Measurements from ENCODE around the gene HECW1. TPM values are rescaled to one million over a fixed set of nuclear protein-coding genes. Genes with fewer than 3 reads are reported as not detected.

Gene HECW1
- total and polyA plus RNA-seq, 2 donors (not counting 1 experiment from before 2014, with no cell fraction given), result not detected

DNA sequence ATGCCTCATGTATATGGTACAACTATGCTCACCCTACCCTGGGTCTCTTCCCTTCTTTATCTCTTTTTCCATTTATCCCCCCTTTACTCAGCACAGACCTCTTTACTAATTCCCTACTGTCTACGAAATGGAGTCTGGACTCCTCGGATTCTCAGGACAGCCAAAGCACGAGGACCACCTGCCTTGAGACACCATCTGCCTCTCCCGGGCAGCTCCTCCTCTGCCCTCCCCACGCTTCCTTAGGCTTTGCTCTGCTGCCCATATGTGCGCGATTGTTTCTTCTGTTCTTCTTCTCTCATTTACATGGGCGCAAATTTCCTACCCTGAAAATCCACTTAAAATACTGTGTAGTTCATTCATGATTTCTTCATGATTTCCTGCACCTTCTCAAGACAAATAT lies 407.8 kb downstream of the HECW1 start:
- H3K36me3 ChIP-seq (replicated peaks in 1 of 2; ENCODE audit: control extremely low read depth in 1 of 2, control insufficient read depth in 1 of 2, extremely low read depth in 1 of 2, insufficient read depth in 2 of 2, low read length in 1 of 2), result no peaks in the 10 kb centered on the region
- no peak overlapping the region for H3K9ac ChIP-seq (ENCODE audit: low read length)
- H3K4me1 ChIP-seq (ENCODE audit: control insufficient read depth in 2 of 2, insufficient read depth in 2 of 2, low read length in 2 of 2), result no peaks in the 10 kb centered on the region
- no peaks in the 10 kb centered on the region for H4K20me1 ChIP-seq (ENCODE audit: control insufficient read depth, insufficient read depth, low read length, poor library complexity, severe bottlenecking)
- ChIA-PET POLR2A (no interaction called here), CTCF (no interaction called here)
- no peak overlapping the region for H2AFZ ChIP-seq (ENCODE audit: insufficient read depth, low read depth, low read length, poor library complexity, severe bottlenecking)
- H3K9me3 ChIP-seq (ENCODE audit: control extremely low read depth in 1 of 3, control insufficient read depth in 2 of 3, insufficient read depth in 1 of 3, low read length in 2 of 3), result no peaks in the 10 kb centered on the region
- no peak overlapping the region for H3K27ac Mint-ChIP-seq
- ATAC-seq (ENCODE audit: low read depth) (no peak), DNase-seq (no peak)
- no peak for TF ChIP-seq EZH2 (IDR thresholded peaks at IDR 0.05; ENCODE audit: borderline replicate concordance, insufficient read depth, low read depth, low read length, poor library complexity, severe bottlenecking)
- no peak overlapping the region for H3K4me3 ChIP-seq (ENCODE audit: control extremely low read depth in 1 of 5, extremely low read depth in 1 of 5, insufficient read depth in 1 of 5, low read depth in 2 of 5, low read length in 4 of 5)
- H3K79me2 ChIP-seq (ENCODE audit: control insufficient read depth, insufficient read depth, low read length), result no peaks in the 10 kb centered on the region
- no peak overlapping the region for H3K27ac ChIP-seq (ENCODE audit: low read length in 2 of 2)
- no peaks in the 10 kb centered on the region for H3K9me3 Mint-ChIP-seq (ENCODE audit: insufficient read depth)
- H3K4me1 Mint-ChIP-seq, result no peaks in the 10 kb centered on the region
- H3K27me3 Mint-ChIP-seq, result peaks cover 7% of the 10 kb centered on the region
- intact Hi-C loops (cut with micrococcal nuclease), result no loop called here
- no peak overlapping the region for H3K4me3 Mint-ChIP-seq
- H3K27me3 ChIP-seq (replicated peaks in 1 of 4; ENCODE audit: control extremely low read depth in 1 of 4, control insufficient read depth in 3 of 4, insufficient read depth in 4 of 4, low read length in 3 of 4), result peaks cover 0 to 2% (median 0%) of the 10 kb centered on the region in 4 experiments
- H3K4me2 ChIP-seq (replicated peaks; ENCODE audit: low read depth, low read length, poor library complexity, severe bottlenecking), result no peak overlapping the region
- 90% methylated on average over 7 of the region's 8 CpGs for WGBS (ENCODE audit: insufficient coverage)

DNA sequence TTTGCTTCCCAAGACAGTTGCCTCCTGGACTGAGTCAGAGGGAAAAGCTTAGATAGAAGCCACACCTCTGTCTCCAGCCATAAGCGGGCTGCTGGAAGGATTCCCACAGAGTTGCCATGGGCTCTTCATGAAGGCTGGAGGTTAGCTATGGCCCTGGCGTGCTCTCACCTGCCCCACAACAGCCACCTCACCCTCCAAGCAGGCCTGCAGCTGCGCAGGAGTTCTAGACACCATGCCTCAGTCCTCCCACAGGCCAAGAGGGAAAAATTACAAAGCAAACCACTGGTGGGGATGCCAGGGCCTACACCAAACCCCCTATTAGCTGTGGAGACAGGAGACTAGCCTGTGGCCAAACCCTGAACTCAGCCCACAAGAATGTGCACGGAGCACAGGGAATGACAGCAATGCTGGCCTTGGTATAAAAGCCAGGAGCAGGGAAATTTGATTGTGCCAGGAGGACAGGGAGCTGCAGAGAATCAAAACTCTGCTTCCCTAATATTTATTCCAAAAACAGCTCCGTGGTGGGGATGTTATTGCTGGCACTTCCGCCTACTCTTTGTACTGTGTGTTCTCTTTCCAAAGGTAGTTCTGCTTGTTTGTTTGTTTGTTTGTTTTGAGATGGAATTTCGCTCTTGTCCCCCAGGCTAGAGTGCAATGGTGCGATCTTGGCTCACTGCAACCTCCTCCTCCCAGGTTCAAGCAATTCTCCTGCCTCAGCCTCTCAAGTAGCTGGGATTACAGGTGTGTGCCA lies 410.1 kb downstream of the HECW1 start:
- Mint-ChIP-seq H3K4me3 (no peak overlapping the region), H3K4me1 (no peaks in the 10 kb centered on the region), H3K27ac (no peak overlapping the region), H3K9me3 (ENCODE audit: insufficient read depth) (no peaks in the 10 kb centered on the region), H3K27me3 (peaks cover 4% of the 10 kb centered on the region)
- Histone ChIP-seq H3K27me3 (replicated peaks in 1 of 4; ENCODE audit: control extremely low read depth in 1 of 4, control insufficient read depth in 3 of 4, insufficient read depth in 4 of 4, low read length in 3 of 4) (no peaks in the 10 kb centered on the region), H3K79me2 (ENCODE audit: control insufficient read depth, insufficient read depth, low read length) (no peaks in the 10 kb centered on the region), H3K9ac (ENCODE audit: low read length) (no peak overlapping the region), H3K4me1 (ENCODE audit: control insufficient read depth in 2 of 2, insufficient read depth in 2 of 2, low read length in 2 of 2) (no peaks in the 10 kb centered on the region), H2AFZ (ENCODE audit: insufficient read depth, low read depth, low read length, poor library complexity, severe bottlenecking) (no peak overlapping the region), H3K36me3 (replicated peaks in 1 of 2; ENCODE audit: control extremely low read depth in 1 of 2, control insufficient read depth in 1 of 2, extremely low read depth in 1 of 2, insufficient read depth in 2 of 2, low read length in 1 of 2) (no peaks in the 10 kb centered on the region), H3K9me3 (ENCODE audit: control extremely low read depth in 1 of 3, control insufficient read depth in 2 of 3, insufficient read depth in 1 of 3, low read length in 2 of 3) (no peaks in the 10 kb centered on the region), H4K20me1 (ENCODE audit: control insufficient read depth, insufficient read depth, low read length, poor library complexity, severe bottlenecking) (no peaks in the 10 kb centered on the region), H3K4me3 (ENCODE audit: control extremely low read depth in 1 of 5, extremely low read depth in 1 of 5, insufficient read depth in 1 of 5, low read depth in 2 of 5, low read length in 4 of 5) (no peak overlapping the region), H3K4me2 (replicated peaks; ENCODE audit: low read depth, low read length, poor library complexity, severe bottlenecking) (no peak overlapping the region), H3K27ac (ENCODE audit: low read length in 2 of 2) (no peak overlapping the region)
- intact Hi-C loops (cut with micrococcal nuclease), result no loop called here
- TF ChIP-seq, protein P1, sequence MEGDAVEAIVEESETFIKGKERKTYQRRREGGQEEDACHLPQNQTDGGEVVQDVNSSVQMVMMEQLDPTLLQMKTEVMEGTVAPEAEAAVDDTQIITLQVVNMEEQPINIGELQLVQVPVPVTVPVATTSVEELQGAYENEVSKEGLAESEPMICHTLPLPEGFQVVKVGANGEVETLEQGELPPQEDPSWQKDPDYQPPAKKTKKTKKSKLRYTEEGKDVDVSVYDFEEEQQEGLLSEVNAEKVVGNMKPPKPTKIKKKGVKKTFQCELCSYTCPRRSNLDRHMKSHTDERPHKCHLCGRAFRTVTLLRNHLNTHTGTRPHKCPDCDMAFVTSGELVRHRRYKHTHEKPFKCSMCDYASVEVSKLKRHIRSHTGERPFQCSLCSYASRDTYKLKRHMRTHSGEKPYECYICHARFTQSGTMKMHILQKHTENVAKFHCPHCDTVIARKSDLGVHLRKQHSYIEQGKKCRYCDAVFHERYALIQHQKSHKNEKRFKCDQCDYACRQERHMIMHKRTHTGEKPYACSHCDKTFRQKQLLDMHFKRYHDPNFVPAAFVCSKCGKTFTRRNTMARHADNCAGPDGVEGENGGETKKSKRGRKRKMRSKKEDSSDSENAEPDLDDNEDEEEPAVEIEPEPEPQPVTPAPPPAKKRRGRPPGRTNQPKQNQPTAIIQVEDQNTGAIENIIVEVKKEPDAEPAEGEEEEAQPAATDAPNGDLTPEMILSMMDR (IDR thresholded peaks at IDR 0.05), result no peak
- no peak for TF ChIP-seq EZH2 (IDR thresholded peaks at IDR 0.05; ENCODE audit: borderline replicate concordance, insufficient read depth, low read depth, low read length, poor library complexity, severe bottlenecking)
- DNase-seq (no peak), ATAC-seq (ENCODE audit: low read depth) (no peak)
- WGBS (ENCODE audit: insufficient coverage), result 92% methylated on average over 5 of the region's 8 CpGs
- POLR2A ChIA-PET, result no interaction called here
- CTCF ChIA-PET, result no interaction called here

Data from B cell (primary cell).